ENCODE data around the gene CSKMT. TPM values are rescaled to one million over a fixed set of nuclear protein-coding genes. Genes with fewer than 3 reads are reported as not detected.
A peak's percentile ranks its signal among the peaks of the same experiment; 100 is the strongest.

CSKMT gene
- total RNA-seq, 1 experiment from 2014 or later = 63.5 TPM

DNA sequence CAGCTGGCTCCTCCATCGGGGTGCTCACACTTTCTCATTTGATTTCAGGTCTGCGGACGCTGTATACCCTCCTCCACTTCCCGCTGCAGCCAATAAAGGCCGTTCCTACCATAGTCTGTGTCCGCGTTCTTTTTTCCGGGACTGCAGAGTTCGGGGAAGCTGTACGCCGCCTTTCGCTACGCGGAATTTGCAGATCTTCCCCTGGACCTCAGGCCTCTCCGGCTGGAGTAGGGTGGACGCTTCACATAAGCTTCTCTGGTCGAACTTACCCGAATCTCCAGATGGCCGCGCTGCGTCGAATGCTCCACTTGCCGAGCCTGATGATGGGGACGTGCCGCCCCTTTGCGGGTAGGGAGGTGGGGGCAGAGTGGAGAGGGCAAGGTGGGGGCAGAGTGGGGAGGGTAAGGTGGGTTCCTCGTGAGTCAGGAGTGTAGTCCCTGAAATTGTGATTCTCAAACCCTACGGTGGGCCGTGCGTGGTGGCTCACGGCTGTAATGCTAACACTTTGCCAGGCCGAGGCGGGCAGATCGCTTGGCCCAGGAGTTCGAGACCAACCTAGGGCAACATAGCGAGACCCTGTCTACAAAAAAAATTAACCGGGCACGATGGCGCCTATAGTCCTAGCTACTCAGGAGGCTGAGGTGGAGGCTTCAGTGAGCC, 617 bp downstream of the CSKMT start:
- Histone ChIP-seq H2AFZ (ENCODE audit: low read depth, low read length, poor library complexity, severe bottlenecking) (no peak overlapping the region), H3K4me2 (ENCODE audit: low read length) (peak overlapping the region; percentile 98), H3K4me1 (ENCODE audit: control insufficient read depth in 1 of 2, insufficient read depth in 2 of 2, low read length in 2 of 2) (peaks cover 29 to 49% of the 10 kb centered on the region in 2 experiments; a peak in 3 of 4 replicates), H3K27ac (ENCODE audit: low read depth, low read length) (peak overlapping the region; percentile 96), H4K20me1 (ENCODE audit: insufficient read depth) (no peaks in the 10 kb centered on the region), H3K79me2 (ENCODE audit: insufficient read depth, low read length) (peaks cover 62% of the 10 kb centered on the region), H3K9me2 (ENCODE audit: insufficient read depth) (no peaks in the 10 kb centered on the region), H3K27me3 (ENCODE audit: insufficient read depth, low read length) (no peaks in the 10 kb centered on the region), H3K9ac (ENCODE audit: low read length) (peak overlapping the region; percentile 100), H3K36me3 (ENCODE audit: control insufficient read depth in 1 of 2, insufficient read depth in 2 of 2, low read length in 2 of 2) (peaks cover 11 to 32% of the 10 kb centered on the region in 2 experiments; a peak in 3 of 4 replicates), H3K9me3 (ENCODE audit: control insufficient read depth in 1 of 2, insufficient read depth in 1 of 2, low read depth in 1 of 2, low read length in 2 of 2) (no peaks in the 10 kb centered on the region), H3K4me3 (replicated peaks in 1 of 2; ENCODE audit: low read depth in 1 of 2, low read length in 2 of 2) (peak overlapping the region; percentile 99)
- no TSS peak for BruUV-seq (replicated peaks)
- POLR2A ChIA-PET = interaction anchor here (0.7 to 8.9 kb wide), 33 partner anchors 9 to 1523 kb away, joined by 3 to 195 read pairs (median 6); partner anchors contain the start of genes B3GAT3, EEF1G, GANAB and HNRNPUL2
- intact Hi-C loops (cut with micrococcal nuclease) = no loop called here
- DNase-seq (ENCODE audit: low read depth, low spot score) (no peak), ATAC-seq (peak; percentile 12)
- RAD21 ChIA-PET (ENCODE audit: low non-redundant PET in 1 of 2, low total read pairs in 2 of 2, uncharacterized antibody in 2 of 2, unreplicated experiment in 2 of 2) = interaction anchor here in 1 of 2 experiments (1.7 kb wide), 1 partner anchor 13 kb away, joined by 6 read pairs; the partner anchor contains the start of gene INTS5
- CTCF ChIA-PET = interaction anchor here (0.6 to 1.9 kb wide), 7 partner anchors 11 to 327 kb away, joined by 3 to 6 read pairs (median 4); partner anchors contain the start of genes INTS5 and TUT1
- no peak for TF ChIP-seq FOSL1 (IDR thresholded peaks at IDR 0.05; ENCODE audit: low read depth)
- TF ChIP-seq, protein P1, sequence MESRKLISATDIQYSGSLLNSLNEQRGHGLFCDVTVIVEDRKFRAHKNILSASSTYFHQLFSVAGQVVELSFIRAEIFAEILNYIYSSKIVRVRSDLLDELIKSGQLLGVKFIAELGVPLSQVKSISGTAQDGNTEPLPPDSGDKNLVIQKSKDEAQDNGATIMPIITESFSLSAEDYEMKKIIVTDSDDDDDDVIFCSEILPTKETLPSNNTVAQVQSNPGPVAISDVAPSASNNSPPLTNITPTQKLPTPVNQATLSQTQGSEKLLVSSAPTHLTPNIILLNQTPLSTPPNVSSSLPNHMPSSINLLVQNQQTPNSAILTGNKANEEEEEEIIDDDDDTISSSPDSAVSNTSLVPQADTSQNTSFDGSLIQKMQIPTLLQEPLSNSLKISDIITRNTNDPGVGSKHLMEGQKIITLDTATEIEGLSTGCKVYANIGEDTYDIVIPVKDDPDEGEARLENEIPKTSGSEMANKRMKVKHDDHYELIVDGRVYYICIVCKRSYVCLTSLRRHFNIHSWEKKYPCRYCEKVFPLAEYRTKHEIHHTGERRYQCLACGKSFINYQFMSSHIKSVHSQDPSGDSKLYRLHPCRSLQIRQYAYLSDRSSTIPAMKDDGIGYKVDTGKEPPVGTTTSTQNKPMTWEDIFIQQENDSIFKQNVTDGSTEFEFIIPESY (IDR thresholded peaks at IDR 0.05; ENCODE audit: extremely low read depth, insufficient replicate concordance, low read length) = no peak
- TF ChIP-seq ZFX (IDR thresholded peaks at IDR 0.05) = 0 out of 2 replicates have a peak, but pooled peaks have one; percentile 0
- TF ChIP-seq EGR1 (IDR thresholded peaks at IDR 0.05; ENCODE audit: low read depth) = no peak
- TF ChIP-seq CBX3 (IDR thresholded peaks at IDR 0.05; ENCODE audit: low read depth) = no peak
- TF ChIP-seq ZNF274 (IDR thresholded peaks at IDR 0.05; ENCODE audit: low read depth, low read length) = no peak
- TF ChIP-seq POLR2A (IDR thresholded peaks at IDR 0.05; ENCODE audit: borderline replicate concordance, extremely low read depth, insufficient read depth, insufficient read length) = peak; percentile 29
- TF ChIP-seq CEBPB (IDR thresholded peaks at IDR 0.05; ENCODE audit: low read depth) = no peak
- TF ChIP-seq, protein P2, sequence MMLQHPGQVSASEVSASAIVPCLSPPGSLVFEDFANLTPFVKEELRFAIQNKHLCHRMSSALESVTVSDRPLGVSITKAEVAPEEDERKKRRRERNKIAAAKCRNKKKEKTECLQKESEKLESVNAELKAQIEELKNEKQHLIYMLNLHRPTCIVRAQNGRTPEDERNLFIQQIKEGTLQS (IDR thresholded peaks at IDR 0.05) = no peak
- TF ChIP-seq POLR2AphosphoS5 (IDR thresholded peaks at IDR 0.05; ENCODE audit: low read depth, low read length) = peak; percentile 54; the same call in 1 of the 2 replicates
- no peak for TF ChIP-seq YY1 (IDR thresholded peaks at IDR 0.05; ENCODE audit: extremely low read depth, insufficient replicate concordance, low read depth, low read length)
- TF ChIP-seq SP1 (IDR thresholded peaks at IDR 0.05; ENCODE audit: low read depth) = no peak
- no peak for TF ChIP-seq SRF (IDR thresholded peaks at IDR 0.05; ENCODE audit: low read depth)
- TF ChIP-seq JUND (IDR thresholded peaks at IDR 0.05) = no peak
- TF ChIP-seq, protein P3, sequence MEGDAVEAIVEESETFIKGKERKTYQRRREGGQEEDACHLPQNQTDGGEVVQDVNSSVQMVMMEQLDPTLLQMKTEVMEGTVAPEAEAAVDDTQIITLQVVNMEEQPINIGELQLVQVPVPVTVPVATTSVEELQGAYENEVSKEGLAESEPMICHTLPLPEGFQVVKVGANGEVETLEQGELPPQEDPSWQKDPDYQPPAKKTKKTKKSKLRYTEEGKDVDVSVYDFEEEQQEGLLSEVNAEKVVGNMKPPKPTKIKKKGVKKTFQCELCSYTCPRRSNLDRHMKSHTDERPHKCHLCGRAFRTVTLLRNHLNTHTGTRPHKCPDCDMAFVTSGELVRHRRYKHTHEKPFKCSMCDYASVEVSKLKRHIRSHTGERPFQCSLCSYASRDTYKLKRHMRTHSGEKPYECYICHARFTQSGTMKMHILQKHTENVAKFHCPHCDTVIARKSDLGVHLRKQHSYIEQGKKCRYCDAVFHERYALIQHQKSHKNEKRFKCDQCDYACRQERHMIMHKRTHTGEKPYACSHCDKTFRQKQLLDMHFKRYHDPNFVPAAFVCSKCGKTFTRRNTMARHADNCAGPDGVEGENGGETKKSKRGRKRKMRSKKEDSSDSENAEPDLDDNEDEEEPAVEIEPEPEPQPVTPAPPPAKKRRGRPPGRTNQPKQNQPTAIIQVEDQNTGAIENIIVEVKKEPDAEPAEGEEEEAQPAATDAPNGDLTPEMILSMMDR (IDR thresholded peaks at IDR 0.05 in 2 of 3, conservative IDR thresholded peaks at IDR 0.05 in 1 of 3; ENCODE audit: borderline replicate concordance in 1 of 3, insufficient read depth in 1 of 3, low read depth in 2 of 3, low read length in 2 of 3) = no peak
- no peak for TF ChIP-seq TCF7L2 (IDR thresholded peaks at IDR 0.05; ENCODE audit: borderline replicate concordance, extremely low read depth, insufficient read depth, insufficient read length)
- no peak for TF ChIP-seq EZH2 (IDR thresholded peaks at IDR 0.05)
- TF ChIP-seq, protein P4, sequence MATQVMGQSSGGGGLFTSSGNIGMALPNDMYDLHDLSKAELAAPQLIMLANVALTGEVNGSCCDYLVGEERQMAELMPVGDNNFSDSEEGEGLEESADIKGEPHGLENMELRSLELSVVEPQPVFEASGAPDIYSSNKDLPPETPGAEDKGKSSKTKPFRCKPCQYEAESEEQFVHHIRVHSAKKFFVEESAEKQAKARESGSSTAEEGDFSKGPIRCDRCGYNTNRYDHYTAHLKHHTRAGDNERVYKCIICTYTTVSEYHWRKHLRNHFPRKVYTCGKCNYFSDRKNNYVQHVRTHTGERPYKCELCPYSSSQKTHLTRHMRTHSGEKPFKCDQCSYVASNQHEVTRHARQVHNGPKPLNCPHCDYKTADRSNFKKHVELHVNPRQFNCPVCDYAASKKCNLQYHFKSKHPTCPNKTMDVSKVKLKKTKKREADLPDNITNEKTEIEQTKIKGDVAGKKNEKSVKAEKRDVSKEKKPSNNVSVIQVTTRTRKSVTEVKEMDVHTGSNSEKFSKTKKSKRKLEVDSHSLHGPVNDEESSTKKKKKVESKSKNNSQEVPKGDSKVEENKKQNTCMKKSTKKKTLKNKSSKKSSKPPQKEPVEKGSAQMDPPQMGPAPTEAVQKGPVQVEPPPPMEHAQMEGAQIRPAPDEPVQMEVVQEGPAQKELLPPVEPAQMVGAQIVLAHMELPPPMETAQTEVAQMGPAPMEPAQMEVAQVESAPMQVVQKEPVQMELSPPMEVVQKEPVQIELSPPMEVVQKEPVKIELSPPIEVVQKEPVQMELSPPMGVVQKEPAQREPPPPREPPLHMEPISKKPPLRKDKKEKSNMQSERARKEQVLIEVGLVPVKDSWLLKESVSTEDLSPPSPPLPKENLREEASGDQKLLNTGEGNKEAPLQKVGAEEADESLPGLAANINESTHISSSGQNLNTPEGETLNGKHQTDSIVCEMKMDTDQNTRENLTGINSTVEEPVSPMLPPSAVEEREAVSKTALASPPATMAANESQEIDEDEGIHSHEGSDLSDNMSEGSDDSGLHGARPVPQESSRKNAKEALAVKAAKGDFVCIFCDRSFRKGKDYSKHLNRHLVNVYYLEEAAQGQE (IDR thresholded peaks at IDR 0.05; ENCODE audit: low read depth) = no peak
- TF ChIP-seq ELF1 (IDR thresholded peaks at IDR 0.05; ENCODE audit: borderline replicate concordance, low read depth) = no peak

All from HCT116 (cell line).